Astrocyte of the spinal cord (primary cell): ENCODE data around the gene CHMP3.
A peak's percentile ranks its signal among the peaks of the same experiment; 100 is the strongest.

Experiments used
- DNase-seq: peaks from one replicate; pipeline ENCODE4 v3.0.0; 2011; ENCODE audit warnings: low read depth, low spot score
- H3K4me3 ChIP-seq: 2 replicates; pipeline ENCODE4 v1.5.1; 2011; ENCODE audit warnings: low read depth, mild to moderate bottlenecking, low read length, moderate library complexity
- CTCF ChIP-seq: IDR thresholded peaks from 2 replicates; pipeline ENCODE4 v1.5.1; 2012; ENCODE audit warnings: low read depth, mild to moderate bottlenecking, low read length, inconsistent platforms
- in situ Hi-C: cut with HindIII; loops from 2 replicates; pipeline ENCODE4 v1.10.0; 2017; ENCODE audit warnings: low sequenced_read_pairs

The CHMP3 gene

GRCh38 chr2:86519349-86519748 lies 43.9 kb downstream of the CHMP3 start:
- in situ Hi-C loops, result no loop called here
- H3K4me3 ChIP-seq, result no peak overlapping the region
- TF ChIP-seq CTCF, result no peak
- no peak for DNase-seq

GRCh38 chr2:86518481-86518880 lies 44.8 kb downstream of the CHMP3 start:
- TF ChIP-seq CTCF, result peak; percentile 38
- no peak for DNase-seq
- in situ Hi-C loops, result no loop called here
- no peak overlapping the region for H3K4me3 ChIP-seq

GRCh38 chr2:86513948-86514660 lies 49.1 kb downstream of the CHMP3 start:
- no peak overlapping the region for H3K4me3 ChIP-seq
- no peak for TF ChIP-seq CTCF
- no peak for DNase-seq
- in situ Hi-C loops, result no loop called here

- in situ Hi-C loops, result no loop called here
- no peak overlapping the region for H3K4me3 ChIP-seq
- TF ChIP-seq CTCF, result no peak
- DNase-seq, result no peak
These were observed 50.4 kb downstream of the CHMP3 start for GRCh38 chr2:86512892-86513291.

GRCh38 chr2:86512034-86512433 lies 51.2 kb downstream of the CHMP3 start:
- no peak for DNase-seq

GRCh38 chr2:86510436-86510933 lies 52.8 kb downstream of the CHMP3 start:
- in situ Hi-C loops, result no loop called here

More at GRCh38 chr2:86512034-86512433, 51.2 kb downstream of the CHMP3 start:
- in situ Hi-C loops, result no loop called here
- no peak for TF ChIP-seq CTCF
- H3K4me3 ChIP-seq, result no peak overlapping the region

More at GRCh38 chr2:86510436-86510933, 52.8 kb downstream of the CHMP3 start:
- no peak overlapping the region for H3K4me3 ChIP-seq
- TF ChIP-seq CTCF, result no peak
- no peak for DNase-seq
